ENCODE measurements around the gene SLFN12L. TPM values are rescaled to one million over a fixed set of nuclear protein-coding genes. Genes with fewer than 3 reads are reported as not detected.

SLFN12L gene
- total and polyA plus RNA-seq, 10 of the 15 experiments (the other 5 are each of a cell fraction or from before 2014, with no cell fraction given), result 1.0 to 21.3 (median 9.4) TPM

DNA sequence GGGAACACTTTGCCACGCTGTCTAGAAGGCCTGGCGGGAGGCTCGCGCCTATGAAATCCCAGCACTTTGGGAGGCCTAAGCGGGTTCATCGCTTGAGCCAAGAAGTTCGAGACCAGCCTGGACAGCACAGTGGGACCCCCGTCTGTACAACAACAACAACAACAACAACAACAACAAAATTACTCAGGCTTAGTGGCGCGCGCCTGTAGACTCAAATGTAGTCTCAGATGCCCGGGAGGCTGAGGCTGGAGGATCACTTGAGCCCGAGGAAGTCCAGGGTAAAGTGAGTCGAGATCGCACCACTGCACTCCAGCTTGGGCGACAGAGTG, 88.6 kb downstream of the SLFN12L start:
- RAD21 ChIA-PET (ENCODE audit: unreplicated experiment), result interaction anchor here (0.6 to 3.1 kb wide), 11 partner anchors 10 to 136 kb away, joined by 3 to 28 read pairs (median 6); partner anchors contain the start of genes SLFN11 and SLFN12L
- H3K79me2 ChIP-seq (ENCODE audit: control insufficient read depth, insufficient read depth, low read length), result peaks cover 15% of the 10 kb centered on the region
- peak overlapping the region; percentile 99 for H3K4me2 ChIP-seq (ENCODE audit: control insufficient read depth, insufficient read depth)
- intact Hi-C loops (cut with micrococcal nuclease; ENCODE audit: unreplicated experiment) (loop anchor here (1.0 to 5.0 kb wide), 5 partner anchors 40 to 207 kb away; partner anchors contain the start of genes SLFN11, SLFN12L and SLFN5), in situ Hi-C loops (cut with MboI) (no loop called here)
- POLR2A ChIA-PET, result interaction anchor here (0.7 to 2.5 kb wide), 13 partner anchors 10 to 487 kb away, joined by 3 to 20 read pairs (median 4); partner anchors contain the start of genes PEX12, SLFN11 and SLFN12L
- WGBS (ENCODE audit: insufficient coverage, insufficient replicate concordance, low lambda C conversion rate, missing lambda C conversion rate), result under 1% methylated on average over 16 of the region's 16 CpGs
- H3K9ac ChIP-seq (ENCODE audit: control insufficient read depth, insufficient read depth, low read length), result peak overlapping the region; percentile 97
- H2AFZ ChIP-seq (ENCODE audit: control insufficient read depth, low read depth, low read length), result peak overlapping the region; percentile 90
- no peaks in the 10 kb centered on the region for H3K9me3 ChIP-seq (replicated peaks; ENCODE audit: control insufficient read depth, insufficient read depth, low read length)
- peak overlapping the region; percentile 99 for H3K27ac ChIP-seq (ENCODE audit: control insufficient read depth, insufficient read depth)
- H3K4me3 ChIP-seq, result peak overlapping the region; percentile 81
- peaks cover 0 to 11% of the 10 kb centered on the region in 2 experiments; a peak in 2 of 4 replicates for H3K36me3 ChIP-seq (ENCODE audit: control insufficient read depth in 2 of 2, insufficient read depth in 2 of 2, low read length in 1 of 2)
- SMC1A ChIA-PET (ENCODE audit: uncharacterized antibody, unreplicated experiment), result interaction anchor here (0.9 to 3.2 kb wide), 15 partner anchors 10 to 360 kb away, joined by 3 to 26 read pairs (median 12); partner anchors contain the start of genes SLFN11, SLFN12 and TAF15
- H3K27me3 ChIP-seq (replicated peaks in 1 of 2; ENCODE audit: control insufficient read depth in 2 of 2, insufficient read depth in 2 of 2, low read length in 1 of 2), result no peaks in the 10 kb centered on the region
- peaks cover 3% of the 10 kb centered on the region for H3K4me1 ChIP-seq (ENCODE audit: control insufficient read depth, insufficient read depth, low read length)
- FAIRE-seq (no peak), DNase-seq (ENCODE audit: low read depth, low spot score) (no peak), ATAC-seq (peak; percentile 9)
- TSS peak; percentile 88 for BruUV-seq (replicated peaks)
- 0 out of 2 replicates have a peak, but pooled peaks have one; percentile 26 for TF ChIP-seq RFX5 (IDR thresholded peaks at IDR 0.05; ENCODE audit: low read depth, low read length)
- TF ChIP-seq, protein P1, sequence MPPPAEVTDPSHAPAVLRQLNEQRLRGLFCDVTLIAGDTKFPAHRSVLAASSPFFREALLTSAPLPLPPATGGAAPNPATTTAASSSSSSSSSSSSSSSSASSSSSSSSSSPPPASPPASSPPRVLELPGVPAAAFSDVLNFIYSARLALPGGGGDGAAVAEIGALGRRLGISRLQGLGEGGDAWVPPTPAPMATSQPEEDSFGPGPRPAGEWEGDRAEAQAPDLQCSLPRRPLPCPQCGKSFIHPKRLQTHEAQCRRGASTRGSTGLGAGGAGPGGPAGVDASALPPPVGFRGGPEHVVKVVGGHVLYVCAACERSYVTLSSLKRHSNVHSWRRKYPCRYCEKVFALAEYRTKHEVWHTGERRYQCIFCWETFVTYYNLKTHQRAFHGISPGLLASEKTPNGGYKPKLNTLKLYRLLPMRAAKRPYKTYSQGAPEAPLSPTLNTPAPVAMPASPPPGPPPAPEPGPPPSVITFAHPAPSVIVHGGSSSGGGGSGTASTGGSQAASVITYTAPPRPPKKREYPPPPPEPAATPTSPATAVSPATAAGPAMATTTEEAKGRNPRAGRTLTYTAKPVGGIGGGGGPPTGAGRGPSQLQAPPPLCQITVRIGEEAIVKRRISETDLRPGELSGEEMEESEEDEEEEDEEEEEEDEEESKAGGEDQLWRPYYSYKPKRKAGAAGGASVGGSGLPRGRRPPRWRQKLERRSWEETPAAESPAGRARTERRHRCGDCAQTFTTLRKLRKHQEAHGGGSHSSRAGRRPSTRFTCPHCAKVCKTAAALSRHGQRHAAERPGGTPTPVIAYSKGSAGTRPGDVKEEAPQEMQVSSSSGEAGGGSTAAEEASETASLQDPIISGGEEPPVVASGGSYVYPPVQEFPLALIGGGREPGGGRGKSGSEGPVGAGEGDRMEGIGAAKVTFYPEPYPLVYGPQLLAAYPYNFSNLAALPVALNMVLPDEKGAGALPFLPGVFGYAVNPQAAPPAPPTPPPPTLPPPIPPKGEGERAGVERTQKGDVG (CRISPR knock-in tag; IDR thresholded peaks at IDR 0.05), result no peak
- TF ChIP-seq CBX5 (IDR thresholded peaks at IDR 0.05; ENCODE audit: low read depth), result 0 out of 2 replicates have a peak, but pooled peaks have one; percentile 36
- no peak for TF ChIP-seq SMAD5 (IDR thresholded peaks at IDR 0.05; ENCODE audit: low read depth)
- TF ChIP-seq RB1 (IDR thresholded peaks at IDR 0.05; ENCODE audit: borderline replicate concordance), result peak; percentile 70; the same call in 1 of the 2 replicates
- TF ChIP-seq MXI1 (IDR thresholded peaks at IDR 0.05; ENCODE audit: low read depth, low read length), result peak; percentile 88
- TF ChIP-seq NBN (IDR thresholded peaks at IDR 0.05), result 0 out of 2 replicates have a peak, but pooled peaks have one; percentile 10
- TF ChIP-seq, protein P2, sequence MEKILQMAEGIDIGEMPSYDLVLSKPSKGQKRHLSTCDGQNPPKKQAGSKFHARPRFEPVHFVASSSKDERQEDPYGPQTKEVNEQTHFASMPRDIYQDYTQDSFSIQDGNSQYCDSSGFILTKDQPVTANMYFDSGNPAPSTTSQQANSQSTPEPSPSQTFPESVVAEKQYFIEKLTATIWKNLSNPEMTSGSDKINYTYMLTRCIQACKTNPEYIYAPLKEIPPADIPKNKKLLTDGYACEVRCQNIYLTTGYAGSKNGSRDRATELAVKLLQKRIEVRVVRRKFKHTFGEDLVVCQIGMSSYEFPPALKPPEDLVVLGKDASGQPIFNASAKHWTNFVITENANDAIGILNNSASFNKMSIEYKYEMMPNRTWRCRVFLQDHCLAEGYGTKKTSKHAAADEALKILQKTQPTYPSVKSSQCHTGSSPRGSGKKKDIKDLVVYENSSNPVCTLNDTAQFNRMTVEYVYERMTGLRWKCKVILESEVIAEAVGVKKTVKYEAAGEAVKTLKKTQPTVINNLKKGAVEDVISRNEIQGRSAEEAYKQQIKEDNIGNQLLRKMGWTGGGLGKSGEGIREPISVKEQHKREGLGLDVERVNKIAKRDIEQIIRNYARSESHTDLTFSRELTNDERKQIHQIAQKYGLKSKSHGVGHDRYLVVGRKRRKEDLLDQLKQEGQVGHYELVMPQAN (conservative IDR thresholded peaks at IDR 0.05), result peak; percentile 15; the same call in 1 of the 2 replicates
- TF ChIP-seq HDGF (IDR thresholded peaks at IDR 0.05), result no peak
- TF ChIP-seq, protein P3, sequence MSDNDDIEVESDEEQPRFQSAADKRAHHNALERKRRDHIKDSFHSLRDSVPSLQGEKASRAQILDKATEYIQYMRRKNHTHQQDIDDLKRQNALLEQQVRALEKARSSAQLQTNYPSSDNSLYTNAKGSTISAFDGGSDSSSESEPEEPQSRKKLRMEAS (IDR thresholded peaks at IDR 0.05; ENCODE audit: low read depth, low read length), result peak; percentile 57; the same call in 1 of the 2 replicates
- TF ChIP-seq RAD21 (IDR thresholded peaks at IDR 0.05; ENCODE audit: insufficient read depth, low read depth, low read length), result no peak
- peak; percentile 7; the same call in 1 of the 2 replicates for TF ChIP-seq POLR2AphosphoS5 (IDR thresholded peaks at IDR 0.05; ENCODE audit: low read length)
- 0 out of 2 replicates have a peak, but pooled peaks have one; percentile 46 for TF ChIP-seq TAF1 (IDR thresholded peaks at IDR 0.05; ENCODE audit: borderline replicate concordance, low read depth, low read length)
- peak; percentile 5; the same call in 1 of the 3 replicates for TF ChIP-seq POU2F2 (IDR thresholded peaks at IDR 0.05; ENCODE audit: borderline replicate concordance, low read depth, low read length)
- no peak for TF ChIP-seq IKZF2 (IDR thresholded peaks at IDR 0.05)
- TF ChIP-seq, protein P4, sequence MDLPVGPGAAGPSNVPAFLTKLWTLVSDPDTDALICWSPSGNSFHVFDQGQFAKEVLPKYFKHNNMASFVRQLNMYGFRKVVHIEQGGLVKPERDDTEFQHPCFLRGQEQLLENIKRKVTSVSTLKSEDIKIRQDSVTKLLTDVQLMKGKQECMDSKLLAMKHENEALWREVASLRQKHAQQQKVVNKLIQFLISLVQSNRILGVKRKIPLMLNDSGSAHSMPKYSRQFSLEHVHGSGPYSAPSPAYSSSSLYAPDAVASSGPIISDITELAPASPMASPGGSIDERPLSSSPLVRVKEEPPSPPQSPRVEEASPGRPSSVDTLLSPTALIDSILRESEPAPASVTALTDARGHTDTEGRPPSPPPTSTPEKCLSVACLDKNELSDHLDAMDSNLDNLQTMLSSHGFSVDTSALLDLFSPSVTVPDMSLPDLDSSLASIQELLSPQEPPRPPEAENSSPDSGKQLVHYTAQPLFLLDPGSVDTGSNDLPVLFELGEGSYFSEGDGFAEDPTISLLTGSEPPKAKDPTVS (IDR thresholded peaks at IDR 0.05; ENCODE audit: low read depth, low read length), result no peak
- TF ChIP-seq SUZ12 (IDR thresholded peaks at IDR 0.05; ENCODE audit: unreplicated experiment), result no peak
- 0 out of 2 replicates have a peak, but pooled peaks have one; percentile 6 for TF ChIP-seq CHD2 (IDR thresholded peaks at IDR 0.05; ENCODE audit: borderline replicate concordance, low read depth, low read length)
- CTCF ChIA-PET, result interaction anchor here (1.1 to 2.7 kb wide), 9 partner anchors 16 to 136 kb away, joined by 5 to 24 read pairs (median 7); partner anchors contain the start of gene SLFN12
- no peaks in the 10 kb centered on the region for H4K20me1 ChIP-seq (ENCODE audit: control insufficient read depth, insufficient read depth)

Data from GM12878 (cell line).